ENCODE results near the gene ARL2BP. TPM values are rescaled to one million over a fixed set of nuclear protein-coding genes. Genes with fewer than 3 reads are reported as not detected.

The ARL2BP gene
- total and polyA plus RNA-seq, 2 of the 4 experiments (the other 2 are of a cell fraction): 46.9 to 73.7 TPM

- no peak overlapping the region for H3K18ac ChIP-seq (ENCODE audit: low read depth, low read length)
- intact Hi-C loops (cut with micrococcal nuclease) (no loop called here), in situ Hi-C loops (cut with MboI; ENCODE audit: low sequenced_read_pairs) (no loop called here), dilution Hi-C loops (cut with HindIII; ENCODE audit: low sequenced_read_pairs, unreplicated experiment) (no loop called here)
- H2AK9ac ChIP-seq (replicated peaks; ENCODE audit: low read depth, low read length, poor library complexity): no peak overlapping the region
- no peak overlapping the region for H2BK15ac ChIP-seq (ENCODE audit: low read depth, low read length)
- H3K27me3 ChIP-seq (ENCODE audit: control insufficient read depth, insufficient read depth, low read length): peaks cover 7% of the 10 kb centered on the region; the same call in 1 of the 2 replicates
- no peaks in the 10 kb centered on the region for H3K9me3 ChIP-seq (ENCODE audit: control insufficient read depth, insufficient read depth, low read length)
- H2AFZ ChIP-seq (replicated peaks; ENCODE audit: low read length, poor library complexity): no peak overlapping the region
- no peak overlapping the region for H2BK5ac ChIP-seq (ENCODE audit: low read depth, low read length, poor library complexity, severe bottlenecking)
- BruUV-seq (replicated peaks): no TSS peak
- TF ChIP-seq MAFK (IDR thresholded peaks at IDR 0.05; ENCODE audit: low read depth, low read length): no peak
- TF ChIP-seq SMC3 (IDR thresholded peaks at IDR 0.05; ENCODE audit: low read depth, low read length): no peak
- no peak for TF ChIP-seq MAZ (IDR thresholded peaks at IDR 0.05; ENCODE audit: borderline replicate concordance, low read depth, low read length)
- no peak for TF ChIP-seq USF2 (IDR thresholded peaks at IDR 0.05; ENCODE audit: low read depth, low read length)
- TF ChIP-seq FOS (IDR thresholded peaks at IDR 0.05; ENCODE audit: low read depth, low read length): no peak
- TF ChIP-seq NFE2L2 (IDR thresholded peaks at IDR 0.05; ENCODE audit: low read depth, low read length): no peak
- TF ChIP-seq CHD1 (IDR thresholded peaks at IDR 0.05; ENCODE audit: low read depth, low read length): no peak
- no peak for TF ChIP-seq CTCF (conservative IDR thresholded peaks at IDR 0.05; ENCODE audit: low read depth, low read length)
- TF ChIP-seq RFX5 (IDR thresholded peaks at IDR 0.05; ENCODE audit: low read depth, low read length): no peak
- no peak for TF ChIP-seq POLR2A (IDR thresholded peaks at IDR 0.05; ENCODE audit: low read depth, low read length)
- TF ChIP-seq RCOR1 (IDR thresholded peaks at IDR 0.05; ENCODE audit: insufficient replicate concordance, low read length): no peak
- no peak for TF ChIP-seq CEBPB (IDR thresholded peaks at IDR 0.05; ENCODE audit: low read depth, low read length)
- no peak for TF ChIP-seq MXI1 (IDR thresholded peaks at IDR 0.05; ENCODE audit: borderline replicate concordance, low read depth, low read length)
- no peak for TF ChIP-seq ELK1 (IDR thresholded peaks at IDR 0.05; ENCODE audit: borderline replicate concordance, low read depth, low read length)
- no peak for TF ChIP-seq RAD21 (IDR thresholded peaks at IDR 0.05; ENCODE audit: low read length)
- no peak for TF ChIP-seq BHLHE40 (IDR thresholded peaks at IDR 0.05; ENCODE audit: low read depth, low read length)
- H4K8ac ChIP-seq (ENCODE audit: low read depth in 2 of 2, low read length in 2 of 2): no peak overlapping the region
- ChIA-PET CTCF (no interaction called here), POLR2A (ENCODE audit: unreplicated experiment) (no interaction called here)
- no peak overlapping the region for H3K23ac ChIP-seq (ENCODE audit: low read depth, low read length)
- H2BK20ac ChIP-seq (ENCODE audit: low read depth, low read length): no peak overlapping the region
- WGBS, 2 experiments (ENCODE audit: extremely low coverage in 2 of 2, insufficient read length in 1 of 2): no CpG with 5 or more reads among the region's 11 CpGs
- H3K4ac ChIP-seq (ENCODE audit: low read depth, low read length): no peak overlapping the region
- DNase-seq (no peak), ATAC-seq (ENCODE audit: low read depth) (no peak)
- H3K9me1 ChIP-seq (ENCODE audit: insufficient read depth, low read length): peaks cover 2% of the 10 kb centered on the region; the same call in 1 of the 2 replicates
- no peak overlapping the region for H2AK5ac ChIP-seq (ENCODE audit: low read depth, low read length)
- no peak overlapping the region for H3K14ac ChIP-seq (replicated peaks; ENCODE audit: low read depth, low read length)
- no peaks in the 10 kb centered on the region for H3K36me3 ChIP-seq (ENCODE audit: control insufficient read depth, insufficient read depth, low read length)
- H3K56ac ChIP-seq (ENCODE audit: extremely low read depth, insufficient read depth, low read length): no peak overlapping the region
- H3K4me3 ChIP-seq (ENCODE audit: insufficient read depth, low read depth, low read length): no peak overlapping the region
- H3K4me2 ChIP-seq (ENCODE audit: low read depth, low read length): no peak overlapping the region
- H4K20me1 ChIP-seq (ENCODE audit: insufficient read depth, low read length): no peaks in the 10 kb centered on the region
- H2BK120ac ChIP-seq (ENCODE audit: low read depth, low read length): no peak overlapping the region
- peaks cover 6% of the 10 kb centered on the region; the same call in 1 of the 2 replicates for H3K4me1 ChIP-seq (ENCODE audit: control insufficient read depth, insufficient read depth, low read length)
- no peak overlapping the region for H3K9ac ChIP-seq (ENCODE audit: low read depth, low read length)
- no peak overlapping the region for H4K91ac ChIP-seq (ENCODE audit: insufficient read depth, low read depth, low read length)
- no peaks in the 10 kb centered on the region for H3K79me1 ChIP-seq (ENCODE audit: low read depth in 1 of 2, low read length in 2 of 2)
- no peak overlapping the region for H4K5ac ChIP-seq (ENCODE audit: low read depth, low read length)
- H3K27ac ChIP-seq (ENCODE audit: insufficient read depth, low read length): no peak overlapping the region
Observed at GRCh38 chr16:57264950-57265371, 19.9 kb downstream of the ARL2BP start.
